Stimulated activated CD4-positive, alpha-beta T cell treated with anti-CD3 and anti-CD28 coated beads, Interleukin-4, amount 100 ng/mL, for 4 hours (primary cell): ENCODE results near the gene NEDD9.

Experiments
- DNase-seq, 2 experiments: peaks; one replicate each; pipeline ENCODE4 v3.0.0-alpha.2; 2020

Gene NEDD9

DNA sequence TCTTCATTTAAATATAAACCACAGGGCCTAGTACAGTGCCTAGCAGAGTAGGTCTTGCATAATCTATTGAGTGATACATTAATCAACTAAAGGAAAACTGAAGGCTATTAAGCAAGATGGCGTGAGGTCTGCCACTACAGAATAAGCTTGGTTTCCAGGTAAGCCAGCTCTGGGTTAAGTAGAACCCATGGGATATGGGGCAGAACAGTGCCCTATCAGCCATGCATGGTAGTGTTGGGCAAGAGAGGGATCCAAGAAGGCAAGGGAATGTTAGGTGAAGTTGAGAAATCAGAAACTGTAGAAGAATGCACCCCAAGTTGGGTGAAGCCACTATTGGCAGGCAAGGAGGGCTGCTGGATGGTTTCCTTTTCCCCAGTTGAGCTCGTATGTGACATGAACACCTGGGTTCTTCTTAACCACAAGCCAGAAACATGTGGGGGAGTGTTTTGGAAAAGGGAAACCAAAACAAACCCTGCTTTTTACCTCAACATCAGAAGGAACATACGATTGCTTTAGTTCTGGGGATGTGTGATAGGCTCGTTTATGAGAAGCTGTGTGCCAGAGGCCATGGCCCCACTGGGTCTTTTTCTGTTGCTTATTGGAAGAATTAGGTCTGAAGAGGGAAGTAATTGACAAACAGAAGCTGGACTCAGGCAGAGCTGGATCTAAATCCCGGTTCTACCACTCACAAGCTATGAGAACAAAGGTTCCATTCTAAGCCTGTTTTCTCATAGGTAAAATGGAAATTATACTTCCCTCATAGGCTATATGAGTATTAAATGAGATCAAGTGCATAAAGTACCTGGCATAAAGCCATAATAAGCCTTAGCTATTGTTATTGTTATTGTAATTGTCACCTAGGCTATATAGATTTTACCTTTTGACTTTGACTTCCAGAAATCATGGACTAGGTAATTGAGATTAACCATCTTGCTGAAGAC, 33.5 kb downstream of the NEDD9 start:
- DNase-seq: peak in 1 of 2 experiments; percentile 20

DNA sequence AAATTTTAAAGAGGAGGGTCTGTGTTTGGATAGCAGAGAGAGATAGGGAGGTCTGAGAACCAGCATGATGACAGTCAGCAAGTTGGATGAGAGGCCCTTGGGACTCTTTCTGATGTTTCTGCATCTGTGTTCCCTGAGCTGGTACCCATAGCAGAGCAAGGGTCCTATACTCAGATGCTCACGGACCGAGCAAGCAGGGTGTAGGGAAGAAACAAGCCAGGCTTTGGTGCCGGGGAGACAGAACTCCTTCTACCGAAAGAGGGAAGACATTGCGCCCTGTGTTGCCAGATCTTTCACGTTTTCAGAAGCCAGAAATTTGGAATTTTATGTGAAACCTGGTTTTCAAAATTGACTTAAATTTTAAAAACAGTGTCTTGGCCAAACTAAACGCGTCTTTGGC, 34.6 kb downstream of the NEDD9 start:
- no peak for DNase-seq

DNA sequence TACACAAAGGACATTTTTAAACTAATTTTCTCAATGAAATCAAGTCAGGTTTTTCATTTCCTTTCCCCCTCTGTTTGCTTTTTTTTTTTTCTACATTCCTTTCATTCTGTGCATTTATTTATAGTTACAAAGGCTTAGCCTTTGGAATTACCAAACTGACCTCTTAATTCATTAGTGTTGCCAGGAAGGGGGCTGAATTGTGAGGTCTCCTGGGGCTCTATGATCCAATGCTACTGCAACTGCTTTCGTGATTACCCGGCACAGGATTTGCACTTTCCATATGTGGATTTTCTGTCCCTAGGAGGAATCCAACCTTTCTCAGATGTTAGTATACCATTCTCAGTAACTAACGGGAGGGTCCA, 35.3 kb downstream of the NEDD9 start:
- no peak for DNase-seq

DNA sequence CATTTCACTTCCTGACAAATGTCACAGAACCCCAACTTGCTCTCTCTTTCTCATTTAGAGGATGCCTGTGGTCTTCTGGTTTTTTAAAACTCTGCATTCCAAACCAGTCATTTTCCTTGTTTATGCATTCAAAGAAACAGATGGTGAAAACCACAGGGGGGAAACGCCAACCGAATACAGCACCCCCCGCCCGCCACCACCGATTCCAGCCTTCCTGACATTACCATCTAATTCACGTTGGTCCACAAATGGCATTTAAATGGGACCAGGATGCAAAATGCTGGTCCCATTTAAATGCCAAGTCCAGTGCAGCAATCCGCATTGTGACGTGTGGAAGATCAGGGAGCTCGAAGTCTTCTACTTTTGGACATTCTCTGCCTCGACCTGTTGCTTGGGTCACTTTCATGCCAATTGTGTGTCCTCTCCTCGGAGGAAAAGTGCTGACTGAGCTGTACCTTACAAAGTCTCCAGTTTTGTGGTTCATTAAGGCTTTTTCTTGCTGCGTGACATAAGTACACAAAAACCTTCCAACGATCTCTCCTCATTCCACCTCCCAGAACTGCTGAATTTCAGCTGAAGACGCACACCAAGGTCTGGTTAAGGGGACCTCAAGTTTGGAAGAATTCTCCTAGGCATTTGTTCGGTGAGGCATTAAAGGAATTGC, 35.8 kb downstream of the NEDD9 start:
- no peak for DNase-seq

DNA sequence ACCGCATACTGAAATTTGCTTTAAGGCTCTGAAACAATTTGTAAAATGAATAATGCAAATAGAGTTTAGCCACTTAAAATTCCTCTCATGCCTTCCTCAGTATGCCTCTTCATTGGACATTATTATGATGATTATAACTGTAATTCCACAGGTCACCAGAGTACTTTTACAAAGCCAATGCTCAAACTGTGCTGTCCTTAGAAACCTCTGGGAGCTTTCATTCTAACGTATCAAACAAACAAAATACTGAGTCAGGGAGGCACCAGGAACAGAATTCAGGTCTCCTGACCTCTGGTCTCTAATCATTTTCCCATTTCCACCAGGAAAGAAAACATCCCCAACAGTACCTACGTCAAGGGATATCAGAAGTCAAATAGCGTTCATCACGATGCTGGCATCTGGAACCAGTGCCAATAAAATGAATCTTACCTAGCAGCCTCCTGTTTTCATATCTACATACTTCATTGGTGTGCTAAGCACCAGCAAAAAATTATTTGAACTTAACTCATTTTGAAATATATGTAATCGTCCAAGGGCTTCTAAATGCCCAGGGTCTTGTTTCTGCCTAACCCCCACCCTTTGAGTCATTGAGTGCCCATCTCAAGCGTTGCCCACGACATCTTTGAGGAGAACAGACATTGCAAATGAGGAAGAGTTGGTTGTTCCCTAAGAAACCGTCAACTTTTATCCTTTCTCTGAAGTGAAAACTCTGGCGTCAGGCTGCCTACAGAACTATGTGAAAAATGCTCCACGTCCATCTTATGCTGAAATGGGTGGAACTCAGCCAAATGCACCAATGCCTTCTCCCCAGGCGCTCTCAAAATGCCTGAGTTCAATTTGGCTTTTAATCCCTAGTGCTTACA, 37.9 kb downstream of the NEDD9 start:
- DNase-seq: no peak

DNA sequence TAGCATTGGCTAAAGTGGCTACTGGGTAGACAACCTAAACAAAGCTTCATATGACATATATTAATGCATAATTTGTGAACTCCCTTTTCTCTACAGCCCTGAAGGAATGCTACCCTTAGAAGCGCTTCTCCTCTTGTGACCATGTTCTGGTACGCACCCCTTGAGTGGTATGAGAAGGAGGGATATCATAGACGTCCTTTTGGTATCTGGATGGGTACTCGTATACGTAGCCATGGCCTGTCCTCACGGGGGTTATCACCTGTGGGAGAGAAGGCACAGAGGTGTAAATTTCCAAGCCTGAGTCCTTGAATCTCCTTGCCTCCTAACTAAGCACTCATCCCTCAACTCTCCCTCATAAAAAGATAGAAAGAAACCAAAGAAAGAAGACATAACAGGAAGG, 39.0 kb downstream of the NEDD9 start:
- no peak for DNase-seq

DNA sequence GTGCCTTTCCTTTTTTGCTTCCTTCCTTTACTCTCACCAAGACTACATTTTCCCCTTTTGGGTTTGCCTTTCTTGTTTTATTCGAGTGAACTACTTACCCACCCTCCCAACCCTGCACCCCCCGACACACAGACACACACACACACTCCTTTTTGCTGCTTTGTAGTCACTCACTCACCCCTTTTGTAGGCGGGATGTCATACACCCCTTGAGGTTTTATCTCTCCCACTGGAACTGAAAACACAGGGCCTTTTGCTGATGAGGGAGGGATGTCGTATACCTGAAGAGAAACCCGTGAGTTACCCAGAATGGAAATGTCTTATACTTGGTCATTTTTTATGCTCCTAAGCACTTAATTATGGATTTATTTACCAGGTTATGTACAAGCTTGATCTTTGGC, 40.3 kb downstream of the NEDD9 start:
- DNase-seq: no peak

DNA sequence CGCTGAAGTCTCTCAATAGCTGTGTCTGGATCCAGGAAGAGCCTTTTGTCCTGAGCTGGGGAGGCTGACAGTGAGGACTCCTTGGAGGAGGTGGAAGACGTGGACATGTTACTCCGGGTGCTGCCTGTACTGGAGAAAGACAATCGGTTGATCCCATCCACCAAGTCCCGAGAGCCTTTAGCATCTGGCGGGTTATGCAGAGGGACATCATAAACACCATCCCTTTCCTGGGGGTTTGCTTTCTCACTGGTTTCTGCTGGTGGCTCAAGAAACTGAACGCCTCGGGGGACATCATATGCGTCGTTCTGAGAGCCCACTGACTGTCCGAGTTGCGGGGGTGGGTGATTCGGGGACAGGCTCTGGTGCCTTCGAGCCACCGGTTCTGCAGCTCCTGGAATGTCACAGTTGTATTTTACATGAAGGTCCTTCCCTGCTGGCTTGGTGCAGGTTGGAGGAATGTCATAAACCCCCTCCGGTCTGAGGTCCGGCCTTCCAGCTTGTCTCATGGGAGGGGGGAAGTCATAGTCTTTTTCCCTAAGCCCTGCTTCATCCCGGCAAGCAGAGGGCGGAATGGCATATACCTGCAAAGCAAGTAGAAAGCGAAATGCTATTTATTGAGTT, 41.7 kb downstream of the NEDD9 start:
- no peak for DNase-seq

DNA sequence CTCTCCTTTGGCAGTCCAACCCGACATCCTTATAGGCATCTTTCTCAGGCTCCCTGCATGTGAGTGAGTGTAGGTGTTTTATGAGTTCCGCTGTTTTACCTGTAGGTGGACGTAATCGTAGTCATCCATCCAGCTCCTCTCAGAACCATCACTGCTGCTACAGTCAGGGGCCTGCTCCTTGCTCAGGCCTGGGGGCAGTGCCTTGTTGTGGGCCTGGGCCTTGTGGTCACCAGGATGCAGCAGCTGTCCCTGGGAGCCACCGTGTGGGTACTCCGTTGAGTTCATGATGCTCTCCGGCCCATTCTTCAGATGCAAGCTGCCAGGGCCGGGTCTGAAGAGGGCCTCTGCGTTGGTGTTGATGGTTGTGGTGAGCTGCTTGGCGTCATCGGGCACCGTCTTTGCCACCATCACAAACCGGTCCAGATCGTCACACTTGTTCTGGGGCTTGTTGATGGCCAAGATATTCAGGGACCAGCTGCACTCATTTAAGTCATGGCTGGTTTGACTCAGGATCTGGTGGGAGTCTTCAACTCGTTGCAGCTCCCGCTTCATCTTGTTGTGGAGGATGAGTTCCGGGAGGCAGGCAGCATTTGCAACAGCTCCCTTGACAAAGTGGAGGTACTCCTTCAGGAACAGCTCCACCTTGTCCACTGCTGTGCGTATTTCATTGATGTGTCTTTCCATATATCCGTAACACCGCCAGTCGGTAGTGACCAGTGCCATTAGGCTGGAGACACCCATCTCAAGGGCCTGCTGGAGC, 42.4 kb downstream of the NEDD9 start:
- no peak for DNase-seq

DNA sequence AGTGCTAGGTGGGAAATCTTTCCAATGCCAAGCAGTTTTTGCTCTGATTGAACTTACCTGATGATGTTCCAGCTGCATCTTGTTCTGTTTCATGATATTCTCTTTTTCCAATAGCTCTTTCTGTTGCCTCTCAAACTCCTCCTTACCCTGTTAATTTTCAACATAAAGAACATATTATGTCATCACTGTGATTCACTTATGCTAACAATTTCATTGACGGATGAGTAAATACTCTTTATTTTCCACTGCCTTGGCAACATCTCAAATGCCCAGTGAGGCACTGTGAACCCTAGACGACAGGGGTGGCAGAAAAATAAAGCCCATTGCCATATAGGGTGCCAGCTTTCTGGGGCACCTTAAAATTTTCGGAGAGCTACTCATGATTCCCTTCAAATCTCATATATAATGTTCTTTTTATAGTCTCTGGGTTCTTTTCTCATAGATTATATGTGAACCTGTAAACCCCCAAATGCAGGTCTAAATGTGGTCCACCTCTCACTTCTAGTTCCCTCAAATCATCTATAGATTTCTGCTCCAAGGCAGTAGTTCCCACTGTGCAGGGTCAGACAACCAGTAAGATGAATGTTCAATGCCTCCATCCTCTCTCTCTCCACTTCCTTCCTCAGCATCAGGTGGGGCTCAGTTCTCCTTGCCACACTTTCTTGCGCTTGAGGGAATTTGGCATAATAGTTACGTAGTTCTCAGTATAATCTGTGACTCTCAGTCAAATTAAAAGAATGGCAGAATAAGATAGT, 44.1 kb downstream of the NEDD9 start:
- DNase-seq: no peak

DNA sequence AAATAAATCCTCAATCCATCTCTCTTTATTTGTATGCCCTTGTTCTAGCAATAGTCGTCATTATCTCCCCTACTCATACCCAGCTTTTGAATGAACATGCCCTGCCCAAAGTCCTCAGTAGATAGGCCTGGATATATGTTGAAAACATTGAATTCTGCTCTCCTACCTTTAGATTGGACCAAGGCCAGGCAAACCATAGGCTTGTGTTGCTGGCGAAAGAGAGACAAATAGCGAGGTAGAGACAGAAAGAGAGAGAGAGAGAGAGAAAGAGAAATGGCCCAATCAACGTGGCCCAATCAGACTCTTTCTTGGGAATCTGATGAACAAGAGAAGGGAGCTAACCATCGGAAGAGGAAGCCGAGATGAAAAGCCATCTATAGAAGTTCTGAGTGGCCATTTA, 45.2 kb downstream of the NEDD9 start:
- DNase-seq: no peak

DNA sequence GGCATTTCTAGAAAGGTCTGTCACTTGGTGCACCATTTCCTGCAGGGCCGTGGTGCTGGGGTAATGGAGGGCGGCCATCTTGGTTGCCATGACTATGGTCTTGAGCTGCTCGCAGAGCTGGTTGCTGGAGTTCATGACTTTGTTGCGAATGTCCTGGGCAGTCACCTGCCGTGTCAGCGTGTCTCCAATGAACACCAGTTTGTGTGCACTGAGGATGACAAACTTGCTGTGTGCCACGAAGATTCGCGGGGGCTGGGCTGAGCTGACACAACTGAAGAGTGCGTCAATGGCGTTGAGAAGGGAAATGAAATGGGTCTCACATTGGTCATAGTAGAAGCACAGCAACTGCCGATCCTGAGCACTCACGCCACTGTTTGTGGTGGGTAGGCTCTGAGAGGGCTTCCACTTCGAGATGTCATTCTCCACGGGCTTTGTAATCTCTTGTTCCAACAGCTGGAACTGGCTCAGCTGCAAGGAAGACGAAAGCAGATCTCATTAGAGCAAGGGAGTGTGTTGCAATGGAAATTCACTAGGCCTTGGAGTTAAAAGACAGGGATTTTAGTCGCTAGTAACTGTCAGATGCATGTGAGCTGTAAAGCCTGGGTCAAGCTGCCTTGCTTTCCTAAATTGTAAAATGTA, 47.1 kb downstream of the NEDD9 start:
- DNase-seq: no peak

DNA sequence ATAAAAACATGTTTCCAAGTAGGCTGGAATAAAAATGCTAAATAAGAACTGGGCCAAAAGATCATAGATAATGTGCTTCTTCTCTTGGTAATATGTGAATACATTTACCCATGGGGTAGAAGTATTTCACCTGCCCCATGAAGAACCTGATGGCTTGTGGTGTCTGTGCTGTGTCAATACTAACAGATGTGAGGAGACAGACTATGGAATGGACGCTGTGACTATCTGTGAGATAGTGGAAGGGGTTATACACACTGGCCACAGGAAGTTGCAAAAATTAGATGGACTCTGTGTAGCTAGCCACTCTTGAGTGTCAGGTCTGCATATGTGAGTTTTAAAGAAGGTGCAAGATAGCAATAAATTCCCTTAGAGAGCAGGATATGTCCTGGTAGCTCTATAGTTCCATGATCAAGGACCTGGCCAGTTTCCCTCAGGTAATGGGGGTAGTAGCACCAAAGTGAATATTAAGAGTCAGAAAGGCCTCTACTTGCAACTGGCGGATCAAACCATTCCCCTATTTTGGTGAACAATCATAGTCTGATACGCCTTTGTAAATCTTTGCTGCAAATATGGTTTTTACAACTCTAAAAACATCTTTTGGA, 48.6 kb downstream of the NEDD9 start:
- no peak for DNase-seq

DNA sequence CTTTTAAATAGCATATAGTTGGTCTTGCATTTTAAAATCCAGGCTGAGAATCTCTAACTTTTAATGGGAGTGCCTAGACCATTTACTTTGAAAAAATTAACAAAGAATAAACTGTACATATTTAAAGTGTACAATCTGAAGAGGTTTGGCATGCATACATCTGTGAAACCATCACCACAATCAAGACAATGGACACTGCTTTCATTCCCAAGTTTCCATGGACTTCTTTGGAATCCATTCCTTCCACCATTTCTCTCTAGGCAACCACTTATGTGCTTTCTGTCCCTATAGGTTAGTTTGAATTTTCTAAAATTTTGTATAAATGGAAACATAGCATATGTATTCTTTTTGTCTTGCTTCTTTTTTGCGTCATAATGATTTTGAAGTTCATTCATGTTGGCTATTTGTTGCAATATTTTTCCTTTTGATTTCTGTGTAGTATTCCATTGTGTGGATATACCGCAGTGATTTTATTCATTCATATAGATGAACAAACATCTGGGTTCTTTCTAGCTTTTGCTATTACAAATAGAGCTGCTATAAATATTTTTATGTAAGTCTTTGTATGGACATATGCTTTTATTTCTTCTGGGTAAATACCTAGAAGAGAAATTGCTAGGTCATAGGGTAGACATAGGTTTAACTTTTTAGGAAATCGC, 50.9 kb downstream of the NEDD9 start:
- no peak for DNase-seq

DNA sequence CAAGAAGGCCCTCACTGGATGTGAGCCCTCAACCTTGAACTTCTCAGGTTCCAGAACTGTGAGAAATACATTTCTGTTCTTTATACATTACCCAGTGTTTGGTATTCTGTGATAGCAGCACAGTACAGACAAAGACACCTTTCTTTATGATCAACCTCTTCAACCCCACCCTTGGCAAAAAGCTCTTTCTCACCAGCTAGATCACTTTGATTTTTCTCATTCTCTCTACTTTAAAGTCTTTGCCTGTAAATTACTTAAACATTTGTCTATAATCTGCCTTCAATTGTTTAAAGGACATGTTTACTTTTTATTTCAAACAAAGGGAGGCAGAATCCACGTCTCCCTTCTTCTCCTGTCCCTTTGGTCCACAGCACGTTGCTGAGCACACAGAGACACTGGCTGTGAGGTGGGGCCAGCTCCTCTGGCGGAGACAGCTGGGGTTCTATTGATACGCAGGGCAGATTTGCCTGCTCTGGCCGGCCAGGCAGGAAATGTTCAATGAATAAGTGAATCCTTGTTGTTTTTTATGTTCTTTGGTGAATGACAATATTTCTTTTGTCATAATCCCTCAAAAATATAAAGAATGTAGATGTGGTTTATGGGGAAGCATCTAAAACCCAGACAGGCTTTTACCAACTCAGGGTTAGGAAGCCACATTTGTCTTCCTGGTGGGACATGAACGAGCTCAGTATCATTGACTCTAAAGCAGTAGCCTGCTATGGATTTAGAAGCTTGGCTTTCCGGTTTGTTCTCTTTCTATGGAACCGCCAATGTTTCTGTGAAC, 52.9 kb downstream of the NEDD9 start:
- DNase-seq: no peak

DNA sequence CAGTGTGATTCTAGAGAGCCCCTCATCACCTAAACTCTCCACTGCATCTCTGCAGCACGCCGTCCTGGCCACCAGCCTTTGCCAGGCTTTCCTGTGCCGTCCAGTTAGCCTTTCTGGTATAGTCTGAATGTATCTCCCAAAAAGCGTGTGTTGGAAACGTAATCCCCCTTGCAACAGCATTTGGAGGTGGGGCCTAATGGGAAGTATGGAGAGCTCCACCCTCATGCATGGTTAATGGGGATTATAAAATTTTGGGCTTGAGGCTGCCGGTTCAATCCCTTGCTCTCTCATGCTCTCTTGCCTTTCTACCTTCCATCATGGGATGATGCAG, 53.4 kb downstream of the NEDD9 start:
- no peak for DNase-seq

DNA sequence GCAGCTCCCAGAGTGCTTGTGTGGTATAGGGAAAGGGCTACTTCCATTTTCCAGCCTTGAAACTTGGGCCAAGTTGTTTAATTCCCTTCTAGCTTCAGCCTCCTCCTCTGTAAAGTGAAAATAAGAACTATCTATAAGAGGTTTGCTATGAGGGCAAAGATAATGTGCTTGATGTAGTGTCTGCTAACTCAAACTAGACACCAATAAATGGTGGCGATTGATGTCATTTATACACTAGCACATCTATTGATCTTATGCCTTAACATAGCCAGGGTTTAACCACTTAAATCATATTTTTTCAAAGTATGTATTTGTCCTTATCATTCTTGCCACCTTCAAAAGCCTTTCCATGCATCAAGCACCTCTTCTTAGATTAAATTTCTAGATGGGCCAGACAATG, 55.2 kb downstream of the NEDD9 start:
- no peak for DNase-seq

DNA sequence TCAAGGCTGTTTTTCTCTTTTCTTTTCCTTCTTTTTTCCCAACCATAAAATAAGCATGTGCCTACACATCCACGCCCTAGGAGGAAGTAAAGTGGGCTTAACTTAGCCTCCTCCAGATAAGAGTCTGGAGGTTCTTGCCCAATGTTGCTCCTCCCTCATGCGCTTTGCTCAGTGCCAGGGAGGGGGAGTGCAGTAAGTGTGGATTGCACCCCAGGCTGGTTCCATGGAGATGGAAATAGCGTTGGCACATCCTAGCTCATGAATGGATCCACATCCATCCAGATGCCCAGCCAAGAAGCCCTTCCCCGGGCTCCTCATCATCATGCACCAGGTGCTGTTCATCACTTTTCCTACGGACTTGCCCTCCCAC, 58.2 kb downstream of the NEDD9 start:
- DNase-seq: no peak
